Stimulated activated CD8-positive, alpha-beta memory T cell treated with anti-CD3 and anti-CD28 coated beads, Interleukin-7, amount 100 ng/mL, for 1 hour (primary cell): Measurements from ENCODE around the gene DUSP16.

Source experiments
- DNase-seq, 2 donors: peaks; one replicate each; pipeline ENCODE4 v3.0.0-alpha.2; 2020; ENCODE audit warnings: low read depth in 2 of 2

Gene DUSP16

DNA sequence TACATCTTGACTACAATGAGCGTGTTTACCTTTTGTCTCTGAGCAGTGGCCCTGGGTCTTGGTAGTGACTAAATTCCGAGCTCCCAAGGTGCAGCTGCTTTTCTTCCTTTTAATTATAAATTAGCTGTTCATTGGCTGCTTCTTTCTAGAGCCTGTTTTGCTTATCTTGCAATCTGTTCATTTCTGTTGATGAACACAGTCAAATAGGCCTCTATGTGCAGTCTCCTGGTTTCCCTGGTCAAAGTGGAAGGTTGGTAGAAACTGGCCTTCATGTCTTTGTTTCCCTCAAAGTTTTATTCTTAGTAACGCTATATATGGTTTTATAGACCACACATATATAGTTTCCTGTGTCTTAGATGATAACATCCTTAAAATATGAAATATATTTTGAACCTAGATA lies 94.1 kb downstream of the DUSP16 start:
- DNase-seq = no peak

DNA sequence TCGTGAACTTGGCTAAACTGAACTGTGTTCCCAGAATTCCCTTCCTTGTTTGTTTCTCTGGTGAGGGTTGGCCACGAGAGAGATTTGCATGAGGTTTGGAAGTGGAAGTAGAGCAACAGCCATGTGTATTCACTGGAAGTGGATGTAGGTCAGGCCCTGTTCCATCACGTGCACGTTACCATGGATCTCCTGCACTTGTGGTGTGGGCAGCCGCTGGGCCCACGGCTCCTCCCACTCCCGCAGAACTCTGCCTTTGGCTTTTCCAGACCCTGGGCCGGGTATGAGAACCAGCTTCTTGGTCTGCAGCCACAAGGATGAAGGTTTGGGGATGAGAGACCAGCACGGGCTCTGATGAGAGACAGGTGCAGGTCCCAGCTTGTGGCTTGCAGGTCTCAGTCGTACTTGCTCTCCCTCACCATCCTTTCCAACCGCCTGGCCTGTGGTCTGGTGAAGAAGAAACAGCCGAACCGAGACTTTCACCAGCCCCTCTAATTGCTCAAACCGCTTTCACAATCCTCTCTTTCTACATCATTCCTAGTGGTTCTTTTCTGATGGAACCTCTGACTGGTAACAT lies 94.9 kb downstream of the DUSP16 start:
- DNase-seq = no peak

DNA sequence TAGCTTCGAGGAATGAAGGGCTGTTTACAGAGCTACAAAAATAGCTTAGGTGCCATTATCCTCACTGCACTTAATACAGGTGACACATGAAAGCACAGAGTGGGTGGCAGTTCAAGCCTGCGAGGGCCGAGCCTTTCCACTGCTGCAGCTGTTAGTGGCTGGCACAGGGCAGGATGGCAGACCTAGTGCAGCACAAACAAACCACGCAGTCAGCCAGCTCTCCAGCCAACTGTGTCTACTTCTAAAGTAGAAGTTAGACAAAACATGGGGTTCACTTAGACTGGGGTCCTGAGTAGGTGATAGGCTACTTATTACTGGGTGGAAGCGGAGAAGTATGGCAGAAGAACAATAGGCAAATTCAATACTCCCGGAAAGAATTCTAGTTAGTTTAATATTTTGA lies 95.4 kb downstream of the DUSP16 start:
- no peak for DNase-seq

DNA sequence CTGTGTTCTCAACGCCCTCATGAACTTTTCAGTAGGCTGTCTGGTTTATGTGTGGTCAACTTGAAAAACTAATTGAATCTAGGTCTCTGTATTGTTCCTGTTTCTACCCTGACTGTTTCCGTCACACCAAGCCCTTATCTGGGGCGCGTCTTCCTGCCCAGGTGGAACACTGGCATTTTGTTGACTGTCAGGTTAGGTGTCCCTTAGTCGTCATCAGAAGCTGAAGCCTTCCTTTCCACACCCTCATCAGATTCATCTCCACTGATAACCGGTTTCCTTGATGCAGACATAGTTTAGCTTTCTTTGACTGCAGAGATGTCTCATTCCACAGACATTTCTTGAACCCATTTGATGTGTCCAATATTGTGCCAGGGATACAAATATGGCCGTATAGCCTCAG lies 96.5 kb downstream of the DUSP16 start:
- DNase-seq = no peak

DNA sequence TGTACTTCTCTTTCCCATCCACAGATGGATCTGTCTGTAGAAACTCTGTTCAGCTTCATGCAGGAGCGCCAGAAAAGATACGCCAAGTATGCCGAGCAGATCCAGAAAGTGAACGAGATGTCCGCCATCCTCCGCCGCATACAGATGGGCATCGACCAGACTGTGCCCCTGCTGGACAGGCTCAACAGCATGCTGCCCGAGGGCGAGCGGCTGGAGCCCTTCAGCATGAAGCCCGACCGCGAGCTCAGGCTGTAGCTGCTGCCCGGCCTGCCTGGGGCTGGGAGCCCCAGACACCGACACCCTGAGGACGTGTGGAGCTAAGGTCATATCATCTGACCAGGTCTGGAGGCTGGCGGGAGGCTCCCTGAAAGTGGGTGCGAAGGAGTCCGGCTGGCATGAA lies 97.1 kb downstream of the DUSP16 start:
- DNase-seq = no peak

DNA sequence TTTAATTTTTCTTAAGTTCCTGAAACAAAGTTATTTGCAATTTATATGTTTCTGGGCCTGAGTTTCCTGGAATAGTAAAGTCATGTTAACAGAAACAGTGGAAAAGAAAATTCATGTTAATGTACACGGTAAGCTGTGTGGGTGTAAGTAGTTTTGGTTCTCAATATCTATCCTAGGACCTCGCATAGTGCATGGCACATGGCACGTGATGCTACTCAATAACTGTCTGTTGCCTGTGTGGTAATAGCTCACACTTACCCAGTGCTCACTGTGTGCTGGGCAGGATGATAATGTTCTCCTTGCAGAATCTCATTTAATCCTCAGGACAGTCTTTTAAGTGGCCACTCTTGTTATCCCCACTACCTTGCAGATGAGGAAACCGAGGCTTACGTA lies 100.7 kb downstream of the DUSP16 start:
- DNase-seq = no peak

DNA sequence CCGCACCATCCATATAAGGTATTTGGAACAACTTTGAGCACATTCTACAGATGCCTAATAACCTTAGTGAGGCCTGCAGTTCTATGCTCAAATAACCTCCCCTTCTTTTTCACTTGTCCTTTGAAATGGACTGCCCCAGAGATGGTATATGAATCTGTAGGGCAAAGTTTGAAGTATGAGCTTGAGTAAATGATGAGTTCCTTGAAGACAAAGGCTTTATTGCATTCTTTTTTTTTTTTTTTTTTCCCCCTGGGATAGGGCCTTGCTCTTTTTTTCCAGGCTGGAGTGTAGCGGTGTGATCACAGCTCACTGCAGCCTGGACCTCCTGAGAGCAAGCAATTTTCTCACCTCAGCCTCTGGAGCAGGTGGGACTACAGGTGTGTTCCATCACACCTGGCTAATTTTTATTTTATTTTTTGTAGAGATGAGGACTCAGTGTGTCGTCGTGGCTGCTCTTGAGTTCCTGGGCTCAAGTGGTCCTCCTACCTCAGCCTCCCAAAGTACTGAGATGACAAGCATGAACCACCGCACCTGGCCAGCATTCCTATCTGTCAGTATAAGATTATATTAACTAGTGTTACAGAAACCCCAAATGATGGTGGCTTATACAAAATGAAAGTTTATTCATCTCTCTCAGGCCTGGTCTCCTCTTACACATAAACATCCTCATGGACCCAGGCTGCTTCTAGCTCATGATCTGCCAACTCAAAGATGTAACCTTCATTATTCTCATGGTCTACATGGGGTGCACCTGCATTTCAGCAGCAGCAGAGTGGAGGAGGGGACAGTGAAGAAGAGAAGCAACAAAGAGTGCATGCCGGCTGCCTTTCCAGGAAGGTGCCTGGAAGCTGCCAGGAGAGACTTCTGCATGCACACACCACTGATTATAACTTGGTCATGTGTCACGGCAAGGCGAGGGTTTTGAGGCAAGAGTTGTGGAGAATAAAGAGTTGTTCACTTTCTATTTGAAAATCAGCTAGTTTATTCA lies 101.4 kb downstream of the DUSP16 start:
- DNase-seq = no peak

DNA sequence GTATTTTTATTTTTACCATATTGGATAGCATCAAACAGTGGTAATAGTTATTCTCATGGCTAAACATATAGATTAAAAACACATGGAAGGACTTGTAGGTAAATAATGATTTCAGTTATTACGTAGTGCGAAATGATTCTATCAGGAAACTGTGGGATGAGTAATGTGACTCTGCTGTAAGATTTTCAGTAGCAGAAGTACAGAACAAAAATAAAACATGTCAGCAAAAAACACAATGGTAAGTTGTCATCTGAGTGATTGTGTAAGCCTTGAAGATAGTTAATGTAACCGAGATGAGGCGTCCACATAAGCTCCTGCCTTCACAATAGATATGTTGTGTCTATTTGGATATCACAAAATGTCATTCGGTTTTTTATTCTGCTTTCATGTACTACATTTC lies 106.0 kb downstream of the DUSP16 start:
- no peak for DNase-seq

DNA sequence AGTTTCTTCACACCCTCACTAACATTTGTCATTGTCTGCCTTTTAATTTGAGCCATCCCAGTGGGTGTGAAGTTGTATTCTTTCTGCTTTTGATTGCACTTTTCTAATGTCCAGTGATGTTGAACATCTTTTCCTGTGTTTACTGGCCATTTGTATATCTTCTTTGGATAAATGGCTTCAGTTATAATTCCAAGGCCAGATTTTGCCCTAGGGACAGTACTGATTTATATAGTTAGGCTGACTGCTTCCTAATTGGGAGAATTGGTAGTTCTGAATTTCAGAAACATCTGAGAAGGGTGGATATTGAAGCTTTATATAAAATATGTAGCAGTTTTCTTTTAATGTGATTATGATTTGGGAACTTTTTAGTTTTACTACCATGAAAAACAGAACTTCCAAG lies 108.3 kb downstream of the DUSP16 start:
- no peak for DNase-seq

DNA sequence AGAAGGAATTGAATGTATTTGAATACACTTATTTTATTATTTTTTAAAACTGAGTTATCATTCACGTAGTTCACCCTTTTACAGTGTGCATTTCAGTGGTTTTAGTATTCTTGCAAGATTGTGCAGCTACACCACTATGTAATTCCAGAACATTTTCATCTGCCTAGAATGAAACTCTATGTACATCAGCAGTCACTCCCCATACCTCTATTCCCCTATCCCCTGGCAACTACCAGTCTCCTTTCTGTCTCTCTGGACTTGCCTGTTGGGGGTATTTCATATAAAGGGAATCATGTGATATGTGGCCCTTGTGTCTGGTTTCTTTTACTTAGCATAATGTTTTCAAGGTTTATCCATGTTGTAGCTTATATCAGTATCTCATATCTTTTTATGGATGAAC lies 109.0 kb downstream of the DUSP16 start:
- no peak for DNase-seq

DNA sequence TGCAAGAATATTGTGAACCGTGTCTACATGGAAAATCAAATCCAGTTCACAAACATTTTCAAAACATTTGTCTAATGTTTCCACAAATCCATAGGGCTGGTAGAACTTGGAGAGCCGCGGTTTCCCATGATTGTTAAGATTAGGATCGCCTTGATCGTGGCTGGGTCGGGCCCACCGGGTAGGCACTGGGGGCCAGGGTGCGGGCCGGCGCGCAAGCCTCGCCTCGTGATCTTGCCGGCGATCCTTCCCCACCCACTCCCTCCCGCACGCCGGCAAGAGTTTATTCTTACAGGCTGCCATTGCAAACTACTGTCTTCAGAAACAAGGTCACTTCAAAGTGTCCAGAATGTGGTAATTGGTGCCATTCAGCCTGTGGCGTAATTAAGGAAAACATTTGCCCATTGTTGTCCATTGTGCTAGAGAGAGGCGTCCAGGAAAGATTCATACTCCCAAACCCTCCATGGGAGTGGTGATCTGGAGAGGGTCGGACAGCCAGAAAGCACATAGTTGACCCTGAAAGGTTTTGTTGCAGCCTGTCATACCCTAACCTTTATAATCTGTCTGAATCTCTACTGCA lies 110.2 kb downstream of the DUSP16 start:
- no peak for DNase-seq

DNA sequence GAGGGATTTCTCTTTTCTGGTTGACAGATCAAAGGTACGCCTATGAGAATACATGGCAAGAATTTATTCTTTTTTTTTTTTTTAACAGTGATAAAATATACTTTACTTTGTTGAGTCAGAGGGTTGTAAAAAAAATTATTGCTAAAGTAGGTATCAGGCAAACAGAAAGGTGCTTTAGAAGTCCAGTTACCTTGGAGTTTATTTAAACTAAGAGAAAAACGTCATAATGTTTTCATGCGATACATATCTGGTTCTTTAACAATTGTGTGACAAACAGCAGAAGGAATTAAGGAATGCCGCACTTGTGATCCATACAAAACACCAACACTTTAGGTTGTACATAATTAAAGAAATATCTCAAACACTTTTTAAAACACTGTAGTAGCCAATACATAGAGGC lies 111.6 kb downstream of the DUSP16 start:
- no peak for DNase-seq

DNA sequence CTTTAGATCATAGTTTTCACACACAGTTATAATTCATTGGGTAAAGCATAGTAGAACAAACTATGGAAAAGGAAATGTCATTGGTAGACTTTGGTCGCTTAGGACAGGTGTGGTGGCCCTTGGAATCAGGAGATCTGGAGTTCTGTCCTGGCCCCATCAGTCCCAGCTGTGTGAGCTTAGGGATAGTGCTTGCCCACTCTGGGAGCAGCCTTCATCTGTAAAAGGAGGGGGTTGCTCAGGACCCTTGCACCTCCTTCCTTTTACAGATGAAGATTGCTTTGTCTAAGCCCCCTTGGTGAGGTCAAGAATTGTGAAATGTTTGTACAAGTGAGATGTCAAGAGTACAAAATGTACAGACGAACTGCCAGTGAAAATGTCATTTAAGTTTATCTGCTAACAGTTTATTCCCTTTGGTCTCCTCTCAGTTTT lies 112.6 kb downstream of the DUSP16 start:
- no peak for DNase-seq

DNA sequence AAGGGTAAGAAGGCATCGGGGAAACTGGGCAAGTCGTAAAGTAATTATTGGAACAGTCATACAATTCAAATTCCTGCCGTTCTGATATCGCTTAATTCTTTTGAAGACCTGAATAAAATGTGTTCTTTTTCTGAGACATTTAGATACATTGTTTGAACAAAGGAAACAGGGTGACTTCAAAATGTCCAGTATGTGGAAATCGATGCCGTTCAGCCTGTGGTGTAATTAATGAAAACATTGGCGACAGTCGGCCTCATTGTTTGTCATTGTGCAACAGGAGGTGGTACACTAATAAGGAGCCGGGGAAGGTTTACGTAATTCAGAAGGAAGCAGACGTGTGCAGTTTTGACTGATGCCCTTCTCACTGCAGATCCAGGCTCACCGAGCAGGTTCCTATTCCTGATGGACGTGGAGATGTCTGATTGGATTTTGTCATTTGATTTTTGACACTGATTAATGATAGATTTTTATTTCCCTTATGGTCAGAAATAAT lies 113.1 kb downstream of the DUSP16 start:
- no peak for DNase-seq

DNA sequence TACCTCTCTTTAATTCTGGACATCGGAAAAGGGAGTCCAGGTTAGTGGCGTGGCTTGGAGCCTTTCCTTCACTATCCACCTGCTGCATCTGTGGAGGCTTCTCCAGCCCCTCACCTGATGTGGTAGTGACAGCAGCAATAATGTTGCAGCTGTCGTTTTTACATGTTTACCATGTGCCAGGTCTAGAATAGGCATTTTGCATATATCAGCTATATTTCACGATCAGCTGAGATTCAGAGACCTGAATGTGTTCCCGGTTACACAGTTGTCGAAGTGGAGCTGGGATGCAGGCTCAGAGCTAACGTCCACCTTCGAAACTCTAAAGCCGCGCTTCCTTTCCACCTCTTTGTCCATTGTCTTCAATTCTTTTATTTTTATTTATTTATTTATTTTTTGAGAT lies 114.8 kb downstream of the DUSP16 start:
- DNase-seq = no peak

DNA sequence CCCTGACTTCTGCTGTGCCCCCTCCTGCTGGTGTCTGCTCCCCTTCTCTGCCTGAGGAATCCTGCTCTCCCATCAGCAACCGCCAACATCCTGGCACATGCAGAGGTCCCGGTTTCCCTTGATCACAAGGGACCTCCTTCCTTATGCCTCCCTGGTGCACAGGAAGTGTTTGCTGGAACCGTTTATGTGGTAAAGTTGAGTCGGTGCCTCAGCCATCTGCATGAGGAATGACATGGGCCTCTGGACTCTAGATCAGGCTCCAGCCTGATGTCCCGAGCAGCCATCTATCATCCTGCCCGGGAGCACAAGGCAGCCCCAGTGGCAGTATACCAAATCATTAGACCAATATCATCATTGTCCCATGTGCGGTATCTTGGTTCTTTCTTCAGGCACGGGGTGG lies 115.4 kb downstream of the DUSP16 start:
- DNase-seq = no peak

DNA sequence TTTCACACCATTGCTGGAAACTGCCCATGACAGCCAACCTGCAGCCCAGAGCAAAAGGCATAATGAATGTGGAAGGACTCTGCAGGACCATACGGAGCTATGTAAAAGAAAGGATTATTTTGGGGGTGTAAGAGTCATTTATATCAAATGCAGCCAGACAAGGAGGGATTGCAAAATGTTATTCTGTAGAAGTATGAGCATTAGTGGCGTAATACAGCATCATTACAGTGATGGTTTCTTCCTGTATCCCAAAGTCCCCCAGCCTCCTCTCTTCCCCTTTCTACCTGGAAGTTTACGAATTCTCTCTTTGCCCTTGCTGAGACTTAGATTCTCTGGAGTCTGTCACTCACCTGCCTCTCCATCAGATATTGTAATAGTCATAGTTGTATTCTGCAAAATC lies 115.9 kb downstream of the DUSP16 start:
- DNase-seq = no peak

DNA sequence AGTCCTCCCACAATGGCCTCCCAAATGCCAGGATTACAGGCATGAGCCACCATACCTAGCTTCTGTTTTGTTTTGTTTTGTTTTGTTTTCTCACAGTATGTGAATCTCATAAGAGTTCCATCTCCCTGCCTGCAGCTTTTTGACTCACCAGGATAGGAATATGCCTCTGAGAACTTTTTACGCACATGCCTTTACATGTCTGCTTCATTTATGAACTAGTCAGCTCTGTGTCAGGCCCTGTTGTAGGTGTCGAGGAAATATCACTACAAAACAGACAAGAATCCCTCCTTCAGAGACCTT lies 116.8 kb downstream of the DUSP16 start:
- no peak for DNase-seq

DNA sequence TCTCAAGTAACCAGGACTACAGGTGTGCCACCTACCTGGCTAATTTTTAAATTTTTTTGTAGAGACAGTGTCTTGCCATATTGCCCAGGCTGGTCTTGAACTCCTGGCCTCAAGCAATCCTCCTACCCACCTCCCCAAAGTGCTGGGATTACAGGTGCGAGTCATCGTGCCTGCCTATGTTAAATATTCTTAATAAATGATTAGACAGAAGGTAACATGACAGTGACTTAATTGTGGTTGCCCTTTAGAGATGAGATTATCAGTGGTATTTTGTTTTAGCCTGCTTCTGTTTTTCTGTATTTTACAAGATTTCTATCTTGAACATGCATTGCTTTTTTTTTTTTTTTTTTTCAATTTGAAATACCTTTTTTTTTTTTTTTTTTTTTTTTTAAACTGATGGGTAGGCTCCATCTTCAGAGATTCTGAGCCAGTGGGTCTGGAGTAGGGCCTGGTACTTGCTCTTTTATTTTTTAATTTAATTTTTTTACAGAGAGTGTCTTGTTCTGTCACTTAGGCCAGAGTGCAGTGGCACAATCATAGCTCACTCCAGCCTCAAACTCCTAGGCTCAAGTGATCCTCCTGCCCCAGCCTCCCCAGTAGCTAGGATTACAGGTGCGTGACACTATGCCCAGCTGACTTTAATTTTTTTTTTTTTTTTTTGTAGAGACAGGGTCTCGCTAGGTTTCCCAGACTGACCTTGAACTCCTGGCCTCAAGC lies 117.3 kb downstream of the DUSP16 start:
- no peak for DNase-seq

DNA sequence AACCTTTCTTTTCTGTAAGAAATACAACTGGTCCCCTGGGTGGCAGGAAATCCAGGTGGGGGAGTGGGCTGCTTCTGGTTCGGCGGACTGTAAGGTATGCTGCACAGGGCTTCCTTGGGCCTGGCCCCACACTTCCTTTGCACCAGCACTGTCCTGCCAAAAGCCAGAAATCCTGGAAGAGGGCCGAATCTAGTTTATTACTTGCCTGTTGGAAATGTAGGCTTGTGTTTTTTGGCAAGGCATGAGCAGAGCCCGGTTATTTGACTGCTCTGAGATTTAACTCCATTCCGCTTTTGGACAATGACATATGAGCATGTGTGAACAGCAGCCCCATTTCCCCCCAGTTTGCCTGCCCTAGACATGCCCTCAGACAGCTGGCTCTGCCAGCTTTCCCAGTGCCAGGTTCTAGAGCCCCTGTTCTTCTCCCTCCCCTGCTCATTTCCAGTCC lies 119.2 kb downstream of the DUSP16 start:
- no peak for DNase-seq

DNA sequence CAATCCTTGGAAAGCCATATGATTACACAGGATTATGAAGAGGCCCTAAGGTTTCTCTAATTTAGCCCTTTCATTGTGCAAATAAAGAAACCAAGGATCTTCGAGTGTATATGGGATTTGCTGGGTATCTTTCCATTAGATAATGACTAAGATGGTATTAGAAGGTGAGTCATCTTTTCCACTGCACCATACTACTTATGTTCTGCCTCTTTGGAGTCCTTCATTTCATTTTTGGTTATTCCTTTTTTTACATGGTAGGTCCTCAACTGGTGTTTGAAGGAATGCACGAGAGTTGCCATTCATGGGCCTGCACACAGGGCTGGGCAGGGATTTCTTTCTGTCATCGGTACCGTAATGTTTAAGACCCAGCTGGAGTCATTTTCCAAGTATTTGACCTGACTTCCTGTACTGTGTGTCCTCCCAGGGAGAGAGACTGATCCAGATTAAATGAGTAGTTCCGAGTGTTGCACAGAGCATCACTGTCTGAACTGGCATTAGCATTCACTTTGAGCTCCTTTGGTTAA lies 120.1 kb downstream of the DUSP16 start:
- no peak for DNase-seq

DNA sequence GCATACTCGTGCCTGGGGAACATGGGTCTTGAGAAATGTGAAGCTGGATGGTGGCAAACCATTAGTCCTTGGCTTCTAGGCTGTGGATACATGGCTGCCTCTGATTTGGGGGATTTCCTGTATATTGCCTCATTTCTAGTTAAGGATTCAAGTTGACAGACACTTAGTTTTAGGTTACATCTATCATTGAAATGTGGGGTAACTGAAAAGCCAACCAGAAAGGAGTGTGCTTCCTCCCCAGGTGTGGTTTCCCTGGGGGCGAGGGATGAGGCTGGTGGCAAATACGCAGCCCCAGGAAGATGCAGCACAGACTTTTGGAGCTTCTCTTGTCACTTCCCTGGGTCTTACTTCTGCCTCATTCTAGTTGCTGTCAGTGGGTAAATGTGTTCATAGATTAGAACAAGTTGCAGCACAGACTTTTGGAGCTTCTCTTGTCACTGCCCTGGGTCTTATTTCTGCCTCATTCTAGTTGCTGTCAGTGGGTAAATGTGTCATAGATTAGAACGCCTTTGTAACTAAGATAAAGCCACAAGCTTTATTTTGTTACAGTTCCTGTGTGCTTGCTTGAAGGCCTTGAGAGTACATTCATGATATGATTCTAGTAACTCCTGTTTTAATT lies 120.7 kb downstream of the DUSP16 start:
- DNase-seq = peak; percentile 14 to 21
